GM19324 (cell line): ENCODE measurements around the gene DNAJC6.

Source experiments
- ATAC-seq: cut with Tn5 transposase; IDR thresholded peaks from one replicate; pipeline ENCODE4 v1.9.1; 2021; ENCODE audit warnings: mild to moderate bottlenecking, moderate library complexity; ENCODE audit not compliant: unreplicated experiment, low FRiP score

Gene DNAJC6

GRCh38 chr1:65457868-65458267, 148.5 kb downstream of the DNAJC6 start:
- no peak for ATAC-seq

- no peak for ATAC-seq
Measured at GRCh38 chr1:65458730-65459396, 149.5 kb downstream of the DNAJC6 start.

- no peak for ATAC-seq
Measured at GRCh38 chr1:65459397-65459768, 150.0 kb downstream of the DNAJC6 start.
